ENCODE results near the gene IL1RL2.
A peak's percentile ranks its signal among the peaks of the same experiment; 100 is the strongest.

The IL1RL2 gene

DNA sequence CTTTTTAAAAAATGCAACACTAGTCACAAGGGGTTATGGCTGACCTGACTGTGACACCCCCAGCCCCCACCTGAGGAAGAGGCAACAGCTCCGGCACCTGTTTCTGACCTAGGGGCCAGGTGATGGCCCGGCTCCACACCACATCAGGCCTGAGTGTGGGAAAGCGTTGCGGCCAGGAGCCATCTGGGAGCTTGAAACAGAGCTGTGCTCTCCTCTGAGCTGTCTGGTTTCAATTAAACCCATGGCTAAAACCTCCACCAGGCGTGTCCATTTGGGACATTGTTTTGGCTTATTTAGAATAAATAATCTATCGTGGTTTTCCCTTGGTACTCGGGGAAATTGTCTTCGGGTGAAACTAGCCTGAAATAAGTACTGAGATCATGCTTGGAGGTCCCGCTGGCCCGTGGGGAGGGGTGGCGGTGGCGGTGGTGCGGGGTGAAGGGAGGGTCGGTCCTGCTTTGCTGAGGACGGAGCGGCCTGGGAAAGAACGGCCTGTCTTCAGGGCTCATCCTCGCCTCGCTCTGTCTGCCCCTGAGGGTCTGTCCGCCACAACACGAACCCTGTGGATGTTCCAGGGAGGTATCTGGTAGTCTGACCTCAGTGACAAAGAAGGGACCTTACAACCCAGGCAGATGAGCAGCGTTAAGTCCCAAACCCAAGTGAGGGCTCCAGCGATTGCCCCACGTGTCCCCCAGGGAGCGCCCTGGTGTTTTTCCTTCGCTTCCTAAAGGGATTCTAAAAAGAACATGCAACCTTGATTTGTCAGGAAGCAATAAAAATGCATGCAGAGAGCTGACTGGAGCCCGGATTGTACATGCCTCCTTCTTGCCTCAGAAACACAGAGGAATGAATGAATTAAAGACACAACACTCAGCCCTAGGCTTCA lies 58.7 kb downstream of the IL1RL2 start:
- Histone ChIP-seq H3K36me3 (ENCODE audit: insufficient read depth, low read length) (no peaks in the 10 kb centered on the region), H3K9me3 (ENCODE audit: low read length) (no peaks in the 10 kb centered on the region), H3K4me1 (ENCODE audit: insufficient read depth, low read length) (peaks cover 2% of the 10 kb centered on the region), H3K9ac (ENCODE audit: low read length) (no peak overlapping the region), H3K4me3 (ENCODE audit: low read depth in 1 of 2, low read length in 2 of 2) (no peak overlapping the region), H3K27me3 (ENCODE audit: control insufficient read depth in 1 of 2, insufficient read depth in 2 of 2, low read length in 2 of 2) (no peaks in the 10 kb centered on the region), H3K27ac (ENCODE audit: low read depth, low read length) (no peak overlapping the region)

DNA sequence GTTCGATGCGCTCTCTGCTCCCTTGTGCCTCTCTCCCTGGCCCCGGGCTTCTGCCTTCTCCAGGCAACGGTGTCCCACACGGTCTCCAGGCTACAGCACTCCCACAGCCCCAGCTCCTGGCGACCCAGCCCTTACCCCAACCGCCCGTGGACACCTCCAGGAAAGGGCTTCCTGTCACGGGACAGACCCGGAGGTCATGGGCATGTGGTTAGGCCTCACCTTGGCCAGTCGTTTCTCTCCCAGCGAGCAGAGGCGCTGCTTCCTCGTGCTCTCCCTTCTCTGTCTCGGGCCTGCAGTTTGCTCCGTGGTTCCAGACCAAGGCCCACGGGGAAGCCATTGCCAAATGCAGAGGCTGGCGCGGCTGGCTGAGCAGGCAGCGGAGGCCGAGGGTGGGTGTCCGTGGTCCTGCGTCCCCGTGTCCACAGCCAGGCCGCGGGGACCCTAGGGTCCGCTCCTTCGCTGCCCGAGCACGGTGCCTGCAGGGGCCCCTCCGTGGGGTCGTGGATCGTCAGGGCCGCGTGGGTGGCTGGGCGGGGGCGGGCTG lies 63.5 kb downstream of the IL1RL2 start:
- no peak overlapping the region for H3K27ac ChIP-seq (ENCODE audit: low read depth, low read length)
- no peaks in the 10 kb centered on the region for H3K4me1 ChIP-seq (ENCODE audit: insufficient read depth, low read length)
- no peaks in the 10 kb centered on the region for H3K9me3 ChIP-seq (ENCODE audit: low read length)

DNA sequence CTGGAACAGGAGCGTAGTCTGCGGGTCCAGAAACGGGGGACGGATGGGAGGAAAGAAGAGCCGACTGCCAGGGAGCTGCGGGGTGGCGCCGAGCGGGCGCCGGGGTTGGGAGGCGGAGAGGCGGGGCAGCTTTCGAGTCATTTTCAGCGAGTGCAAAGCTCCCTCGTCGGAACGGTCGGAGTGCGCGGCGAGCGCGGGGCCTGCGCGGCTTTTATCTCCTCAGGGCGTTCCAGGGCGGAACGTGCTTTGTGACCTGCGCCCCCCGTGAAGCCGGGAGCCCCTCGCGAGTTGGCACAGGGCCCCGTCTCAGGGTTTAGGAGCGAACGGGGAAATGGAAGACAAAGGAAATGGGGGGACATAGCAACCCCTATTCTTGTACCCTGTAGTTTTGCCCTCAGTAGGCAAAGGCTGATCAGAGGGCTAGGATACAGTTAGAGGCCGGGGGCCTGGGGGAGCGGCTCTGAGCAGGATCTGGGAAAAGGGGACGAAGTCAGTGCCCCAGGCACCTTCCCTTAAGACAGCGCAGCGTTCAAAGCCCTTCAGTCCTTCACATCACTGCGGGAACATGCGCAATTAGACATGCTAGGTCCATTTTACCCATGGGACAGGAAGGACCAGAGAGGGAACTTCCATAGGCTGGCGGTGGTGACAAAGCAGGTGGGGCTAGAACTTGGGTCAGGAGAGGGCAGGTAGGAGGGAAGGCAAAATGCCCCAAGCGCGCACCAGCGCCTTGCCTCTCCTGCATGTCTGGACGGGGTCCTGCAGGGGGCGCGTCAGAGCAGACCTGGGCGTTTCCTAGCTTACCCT lies 64.4 kb downstream of the IL1RL2 start:
- Histone ChIP-seq H3K36me3 (ENCODE audit: insufficient read depth, low read length) (no peaks in the 10 kb centered on the region), H3K27me3 (ENCODE audit: control insufficient read depth in 1 of 2, insufficient read depth in 2 of 2, low read length in 2 of 2) (no peaks in the 10 kb centered on the region), H3K9ac (ENCODE audit: low read length) (peak overlapping the region; percentile 5), H3K4me3 (ENCODE audit: low read depth in 1 of 2, low read length in 2 of 2) (peak overlapping the region; percentile 36 to 62), H3K9me3 (ENCODE audit: low read length) (no peaks in the 10 kb centered on the region), H3K27ac (ENCODE audit: low read depth, low read length) (no peak overlapping the region), H3K4me1 (ENCODE audit: insufficient read depth, low read length) (no peaks in the 10 kb centered on the region)

More for the DNA sequence above, 63.5 kb downstream of the IL1RL2 start:
- no peak overlapping the region for H3K9ac ChIP-seq (ENCODE audit: low read length)
- H3K4me3 ChIP-seq (ENCODE audit: low read depth in 1 of 2, low read length in 2 of 2): no peak overlapping the region
- no peaks in the 10 kb centered on the region for H3K27me3 ChIP-seq (ENCODE audit: control insufficient read depth in 1 of 2, insufficient read depth in 2 of 2, low read length in 2 of 2)
- H3K36me3 ChIP-seq (ENCODE audit: insufficient read depth, low read length): no peaks in the 10 kb centered on the region

DNA sequence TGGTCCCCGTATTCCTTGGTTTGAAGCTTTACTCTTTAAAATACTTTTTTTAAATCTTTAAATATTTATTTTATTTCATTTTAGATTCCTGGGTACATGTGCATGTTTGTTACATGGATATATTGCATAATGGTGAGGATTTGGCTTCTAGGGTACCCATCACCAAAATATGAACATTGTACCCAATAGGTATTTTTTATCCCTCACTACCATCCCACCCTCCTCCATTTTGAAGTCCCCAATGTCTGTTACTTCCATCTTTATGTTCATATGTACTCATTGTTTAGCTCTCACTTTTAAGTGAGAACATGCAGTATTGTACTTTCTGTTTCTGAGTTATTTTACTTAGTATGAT lies 65.0 kb downstream of the IL1RL2 start:
- no peaks in the 10 kb centered on the region for H3K27me3 ChIP-seq (ENCODE audit: control insufficient read depth in 1 of 2, insufficient read depth in 2 of 2, low read length in 2 of 2)
- no peaks in the 10 kb centered on the region for H3K36me3 ChIP-seq (ENCODE audit: insufficient read depth, low read length)
- no peak overlapping the region for H3K4me3 ChIP-seq (ENCODE audit: low read depth in 1 of 2, low read length in 2 of 2)
- H3K4me1 ChIP-seq (ENCODE audit: insufficient read depth, low read length): no peaks in the 10 kb centered on the region
- H3K9me3 ChIP-seq (ENCODE audit: low read length): no peaks in the 10 kb centered on the region
- no peak overlapping the region for H3K27ac ChIP-seq (ENCODE audit: low read depth, low read length)
- no peak overlapping the region for H3K9ac ChIP-seq (ENCODE audit: low read length)

DNA sequence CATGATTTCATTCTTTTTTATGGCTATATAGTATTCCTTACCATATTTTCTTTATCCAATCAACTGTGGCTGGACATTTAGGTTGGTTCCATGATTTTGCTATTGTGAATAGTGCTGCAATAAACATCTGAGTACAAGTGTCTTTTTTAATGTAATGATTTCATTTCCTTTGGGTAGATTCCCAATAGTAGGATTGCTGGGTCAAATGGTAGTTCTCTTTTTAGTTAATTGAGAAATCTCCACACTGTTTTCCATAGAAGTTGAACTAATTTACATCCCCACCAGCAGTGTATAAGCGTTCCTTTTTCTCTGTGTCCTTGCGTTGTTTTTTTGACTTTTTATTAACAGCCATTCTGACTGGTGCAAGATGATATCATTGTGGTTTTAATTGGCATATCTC lies 65.4 kb downstream of the IL1RL2 start:
- H3K27ac ChIP-seq (ENCODE audit: low read depth, low read length): no peak overlapping the region
- no peaks in the 10 kb centered on the region for H3K36me3 ChIP-seq (ENCODE audit: insufficient read depth, low read length)
- H3K9me3 ChIP-seq (ENCODE audit: low read length): no peaks in the 10 kb centered on the region
- no peaks in the 10 kb centered on the region for H3K4me1 ChIP-seq (ENCODE audit: insufficient read depth, low read length)
- no peak overlapping the region for H3K4me3 ChIP-seq (ENCODE audit: low read depth in 1 of 2, low read length in 2 of 2)
- no peak overlapping the region for H3K9ac ChIP-seq (ENCODE audit: low read length)
- no peaks in the 10 kb centered on the region for H3K27me3 ChIP-seq (ENCODE audit: control insufficient read depth in 1 of 2, insufficient read depth in 2 of 2, low read length in 2 of 2)

DNA sequence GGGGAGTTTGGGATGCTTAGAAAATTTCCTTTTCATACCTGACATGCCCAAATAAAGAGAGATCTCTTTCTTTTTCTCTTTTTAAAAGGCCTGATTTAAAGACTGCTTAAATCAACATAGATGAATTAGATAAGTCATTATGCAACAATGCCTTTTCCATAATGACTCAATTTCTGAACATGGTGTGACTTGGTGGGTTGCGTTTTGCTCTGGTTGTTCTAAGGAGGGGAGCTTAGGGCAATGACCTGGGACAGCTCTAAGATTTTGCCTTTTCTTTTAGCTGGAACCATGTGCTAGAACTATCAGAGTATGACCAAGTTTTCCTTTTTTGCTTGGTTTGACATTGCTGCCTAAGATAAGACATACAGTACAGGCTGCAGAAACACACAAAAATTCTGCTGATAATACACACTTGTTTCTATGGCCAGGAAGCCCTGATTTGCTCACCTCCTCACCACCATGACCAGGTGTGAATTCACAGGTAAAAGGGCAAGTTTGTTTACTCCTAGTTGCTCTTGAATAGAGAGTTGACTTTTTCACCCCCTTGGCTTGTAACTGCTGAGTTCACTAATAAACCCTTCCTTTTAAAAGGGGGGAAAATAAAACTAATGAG lies 66.4 kb downstream of the IL1RL2 start:
- Histone ChIP-seq H3K9ac (ENCODE audit: low read length) (no peak overlapping the region), H3K27ac (ENCODE audit: low read depth, low read length) (no peak overlapping the region), H3K27me3 (ENCODE audit: control insufficient read depth in 1 of 2, insufficient read depth in 2 of 2, low read length in 2 of 2) (no peaks in the 10 kb centered on the region), H3K4me1 (ENCODE audit: insufficient read depth, low read length) (no peaks in the 10 kb centered on the region), H3K36me3 (ENCODE audit: insufficient read depth, low read length) (no peaks in the 10 kb centered on the region), H3K9me3 (ENCODE audit: low read length) (no peaks in the 10 kb centered on the region), H3K4me3 (ENCODE audit: low read depth in 1 of 2, low read length in 2 of 2) (no peak overlapping the region)

DNA sequence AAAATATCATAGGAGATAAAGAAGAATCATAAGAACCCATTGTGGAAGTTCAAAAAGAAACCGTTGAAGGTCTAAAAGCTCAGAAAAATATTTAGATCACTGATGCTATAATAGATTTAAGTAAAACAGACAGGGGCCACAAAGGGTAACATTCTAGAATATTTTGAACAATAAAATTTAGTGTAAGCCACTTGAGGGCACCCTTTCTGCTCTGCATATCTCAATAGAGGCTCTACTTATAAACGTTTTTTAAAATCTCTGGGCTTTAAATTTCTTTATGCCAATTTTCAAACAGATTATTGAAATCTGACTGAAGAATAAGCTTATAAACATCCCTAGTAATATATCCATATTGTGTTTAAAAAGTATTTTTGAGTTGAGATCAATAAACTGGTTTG lies 66.9 kb downstream of the IL1RL2 start:
- H3K9ac ChIP-seq (ENCODE audit: low read length): no peak overlapping the region
- H3K36me3 ChIP-seq (ENCODE audit: insufficient read depth, low read length): no peaks in the 10 kb centered on the region
- H3K27ac ChIP-seq (ENCODE audit: low read depth, low read length): no peak overlapping the region
- no peaks in the 10 kb centered on the region for H3K4me1 ChIP-seq (ENCODE audit: insufficient read depth, low read length)
- H3K27me3 ChIP-seq (ENCODE audit: control insufficient read depth in 1 of 2, insufficient read depth in 2 of 2, low read length in 2 of 2): no peaks in the 10 kb centered on the region
- no peaks in the 10 kb centered on the region for H3K9me3 ChIP-seq (ENCODE audit: low read length)
- no peak overlapping the region for H3K4me3 ChIP-seq (ENCODE audit: low read depth in 1 of 2, low read length in 2 of 2)

DNA sequence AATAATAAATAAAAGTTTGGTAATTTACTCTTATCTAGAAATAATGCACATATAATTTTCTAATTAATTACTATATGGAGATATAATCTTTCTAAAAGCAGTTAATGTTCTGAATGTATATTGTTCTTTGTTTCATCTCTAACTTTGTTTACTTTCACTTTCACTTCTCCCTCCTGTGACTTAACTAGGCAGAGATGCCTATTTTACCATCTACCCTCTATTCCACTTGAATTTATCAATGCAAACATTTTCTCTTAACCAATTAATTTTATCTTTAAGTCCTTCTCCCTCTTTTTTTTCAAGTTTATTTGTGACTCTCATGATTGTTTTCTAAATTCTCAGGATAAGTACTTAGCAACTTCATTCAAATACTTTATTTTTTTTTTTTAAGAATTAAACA lies 69.5 kb downstream of the IL1RL2 start:
- Histone ChIP-seq H3K4me3 (ENCODE audit: low read depth in 1 of 2, low read length in 2 of 2) (no peak overlapping the region), H3K9me3 (ENCODE audit: low read length) (no peaks in the 10 kb centered on the region), H3K27ac (ENCODE audit: low read depth, low read length) (no peak overlapping the region), H3K27me3 (ENCODE audit: control insufficient read depth in 1 of 2, insufficient read depth in 2 of 2, low read length in 2 of 2) (no peaks in the 10 kb centered on the region), H3K4me1 (ENCODE audit: insufficient read depth, low read length) (no peaks in the 10 kb centered on the region), H3K9ac (ENCODE audit: low read length) (no peak overlapping the region), H3K36me3 (ENCODE audit: insufficient read depth, low read length) (no peaks in the 10 kb centered on the region)

DNA sequence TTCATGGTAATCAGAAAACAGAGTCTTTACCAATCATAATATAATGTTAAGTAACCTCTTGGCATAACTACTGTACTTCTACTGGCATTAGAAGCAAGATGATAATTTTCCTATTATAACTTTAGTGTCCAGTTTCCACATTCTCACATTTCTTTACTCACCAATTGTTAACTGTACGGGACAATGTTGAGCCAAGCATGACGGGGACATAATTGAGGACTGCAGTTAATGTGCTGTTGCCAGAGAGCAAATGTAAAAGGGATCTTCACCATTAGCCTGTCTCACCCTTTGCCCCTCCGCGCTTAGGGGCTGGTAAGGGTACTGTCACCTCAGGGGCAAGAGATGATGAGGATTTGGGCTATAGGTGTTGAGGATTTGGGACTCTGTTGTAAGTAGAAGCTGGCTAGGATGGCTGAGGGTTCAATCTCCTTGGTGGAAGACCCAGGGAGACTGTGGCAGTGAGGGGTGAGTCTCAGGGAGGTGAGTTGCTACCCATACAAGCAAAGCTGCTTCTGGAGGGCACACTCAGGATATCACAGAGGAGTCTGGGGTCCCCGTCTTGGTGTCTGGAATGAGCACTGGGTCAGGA lies 70.1 kb downstream of the IL1RL2 start:
- no peak overlapping the region for H3K27ac ChIP-seq (ENCODE audit: low read depth, low read length)
- H3K27me3 ChIP-seq (ENCODE audit: control insufficient read depth in 1 of 2, insufficient read depth in 2 of 2, low read length in 2 of 2): no peaks in the 10 kb centered on the region
- no peaks in the 10 kb centered on the region for H3K9me3 ChIP-seq (ENCODE audit: low read length)
- no peaks in the 10 kb centered on the region for H3K4me1 ChIP-seq (ENCODE audit: insufficient read depth, low read length)
- no peaks in the 10 kb centered on the region for H3K36me3 ChIP-seq (ENCODE audit: insufficient read depth, low read length)
- H3K4me3 ChIP-seq (ENCODE audit: low read depth in 1 of 2, low read length in 2 of 2): peak overlapping the region in 1 of 2 donors; percentile 8
- H3K9ac ChIP-seq (ENCODE audit: low read length): no peak overlapping the region

DNA sequence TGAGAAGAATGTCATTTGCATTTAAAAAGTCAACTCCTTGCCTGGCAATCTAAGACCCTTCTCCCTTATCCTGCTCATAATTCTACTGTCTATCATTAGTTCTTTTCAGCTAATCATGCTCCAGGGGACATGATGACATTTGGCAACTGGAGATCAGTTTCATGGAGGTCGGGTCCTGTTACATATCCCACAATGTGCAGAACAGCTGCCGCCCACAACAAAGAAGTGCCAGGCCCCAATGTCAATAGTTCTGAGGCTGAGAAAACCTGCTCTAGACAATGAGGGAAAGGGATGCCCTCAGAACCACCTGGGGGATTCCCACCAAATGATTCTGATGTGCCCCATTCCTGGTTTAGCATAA lies 71.2 kb downstream of the IL1RL2 start:
- H3K9ac ChIP-seq (ENCODE audit: low read length): no peak overlapping the region
- no peaks in the 10 kb centered on the region for H3K27me3 ChIP-seq (ENCODE audit: control insufficient read depth in 1 of 2, insufficient read depth in 2 of 2, low read length in 2 of 2)
- no peak overlapping the region for H3K4me3 ChIP-seq (ENCODE audit: low read depth in 1 of 2, low read length in 2 of 2)
- no peaks in the 10 kb centered on the region for H3K36me3 ChIP-seq (ENCODE audit: insufficient read depth, low read length)
- H3K27ac ChIP-seq (ENCODE audit: low read depth, low read length): no peak overlapping the region
- H3K9me3 ChIP-seq (ENCODE audit: low read length): no peaks in the 10 kb centered on the region
- H3K4me1 ChIP-seq (ENCODE audit: insufficient read depth, low read length): no peaks in the 10 kb centered on the region

All from muscle layer of colon (tissue), 2 donors.